ENCODE data around the gene SLC25A21. TPM values are rescaled to one million over a fixed set of nuclear protein-coding genes. Genes with fewer than 3 reads are reported as not detected.
A peak's percentile ranks its signal among the peaks of the same experiment; 100 is the strongest.

The SLC25A21 gene
- total and polyA plus RNA-seq, 4 experiments from 2014 or later = not detected

DNA sequence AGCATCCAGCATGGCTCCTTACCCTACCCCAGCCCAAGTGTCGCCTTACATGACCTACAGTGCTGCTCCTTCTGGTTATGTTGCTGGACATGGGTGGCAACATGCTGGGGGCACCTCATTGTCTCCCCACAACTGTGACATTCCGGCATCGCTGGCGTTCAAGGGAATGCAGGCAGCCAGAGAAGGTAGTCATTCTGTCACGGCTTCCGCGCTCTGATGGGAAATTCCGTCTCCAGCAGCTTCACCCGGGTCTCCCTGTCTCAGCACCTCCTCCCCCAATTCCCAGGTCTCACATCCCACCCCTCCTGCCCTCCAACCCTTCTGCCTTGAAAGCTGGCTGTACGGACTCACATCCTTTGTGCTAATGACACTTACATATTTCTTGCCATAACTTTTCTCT is 496.2 kb downstream of the SLC25A21 start:
- no peaks in the 10 kb centered on the region for H3K36me3 ChIP-seq (ENCODE audit: insufficient read depth, low read length)
- Mint-ChIP-seq H3K27ac (no peak overlapping the region), H3K36me3 (no peaks in the 10 kb centered on the region), H3K27me3 (peaks cover 7 to 11% of the 10 kb centered on the region in 2 donors), H3K4me1 (no peaks in the 10 kb centered on the region), H3K4me3 (no peak overlapping the region), H3K9me3 (peaks cover 0 to 3% (median 2%) of the 10 kb centered on the region in 8 donors)
- no peak overlapping the region for H3K4me3 ChIP-seq (ENCODE audit: low read length in 2 of 2)
- DNase-seq = no peak
- H3K27me3 ChIP-seq (ENCODE audit: insufficient read depth, low read length) = no peaks in the 10 kb centered on the region
- no peaks in the 10 kb centered on the region for H3K4me1 ChIP-seq (ENCODE audit: insufficient read depth, low read length)
- no peak overlapping the region for H3K27ac ChIP-seq (ENCODE audit: low read depth, low read length)
- H3K9me3 ChIP-seq (ENCODE audit: control insufficient read depth in 1 of 2, low read length in 2 of 2) = no peaks in the 10 kb centered on the region
- POLR2A ChIA-PET (ENCODE audit: partially characterized antibody) = no interaction called here
- CTCF ChIA-PET (ENCODE audit: partially characterized antibody) = no interaction called here
- intact Hi-C loops (cut with micrococcal nuclease) = no loop called here

DNA sequence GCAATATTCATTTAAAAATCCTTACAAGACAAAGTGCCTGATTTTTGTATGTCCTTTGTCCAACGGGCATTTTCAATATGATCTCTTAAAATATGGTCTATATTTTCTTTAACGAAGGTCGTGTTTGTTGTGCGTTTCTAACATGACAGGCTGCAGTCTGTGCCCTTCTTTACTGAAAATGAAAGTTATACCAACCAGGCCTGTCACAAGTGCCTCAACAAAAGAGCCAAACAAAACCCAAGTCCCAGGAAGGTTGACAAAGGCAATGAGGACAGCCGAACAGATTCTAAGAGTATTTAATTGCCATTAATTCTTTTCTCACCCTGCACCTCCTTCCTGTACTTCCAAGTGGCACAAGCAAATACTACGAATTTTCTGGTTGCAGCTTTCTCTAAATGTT is 496.8 kb downstream of the SLC25A21 start:
- intact Hi-C loops (cut with micrococcal nuclease) = no loop called here
- Mint-ChIP-seq H3K4me3 (no peak overlapping the region), H3K4me1 (no peaks in the 10 kb centered on the region), H3K27me3 (peaks cover 7 to 10% of the 10 kb centered on the region in 2 donors), H3K36me3 (no peaks in the 10 kb centered on the region), H3K27ac (no peak overlapping the region), H3K9me3 (peaks cover 0 to 4% (median 2%) of the 10 kb centered on the region in 8 donors)
- Histone ChIP-seq H3K27me3 (ENCODE audit: insufficient read depth, low read length) (no peaks in the 10 kb centered on the region), H3K9me3 (ENCODE audit: control insufficient read depth in 1 of 2, low read length in 2 of 2) (no peaks in the 10 kb centered on the region), H3K4me1 (ENCODE audit: insufficient read depth, low read length) (no peaks in the 10 kb centered on the region), H3K4me3 (ENCODE audit: low read length in 2 of 2) (no peak overlapping the region), H3K27ac (ENCODE audit: low read depth, low read length) (no peak overlapping the region), H3K36me3 (ENCODE audit: insufficient read depth, low read length) (no peaks in the 10 kb centered on the region)
- POLR2A ChIA-PET (ENCODE audit: partially characterized antibody) = no interaction called here
- no peak for DNase-seq
- CTCF ChIA-PET (ENCODE audit: partially characterized antibody) = no interaction called here

DNA sequence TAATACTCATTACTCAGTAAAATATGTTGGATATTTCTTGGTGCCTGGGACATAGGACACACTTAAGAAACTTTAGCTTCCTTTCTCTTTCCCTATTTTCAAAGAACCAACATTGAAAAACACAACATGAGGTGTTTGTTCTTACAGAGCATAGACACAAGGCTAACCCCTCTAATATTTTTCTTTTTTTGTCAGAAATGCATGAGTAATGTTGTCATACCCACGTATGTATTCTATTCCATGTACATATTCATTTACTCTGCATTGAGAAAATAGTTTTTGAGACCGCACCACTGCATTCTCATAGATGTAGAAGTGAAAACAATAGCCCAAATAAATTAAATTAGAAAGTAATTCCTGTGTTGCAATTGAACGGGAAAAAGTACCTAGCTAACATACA is 497.7 kb downstream of the SLC25A21 start:
- no peaks in the 10 kb centered on the region for H3K36me3 ChIP-seq (ENCODE audit: insufficient read depth, low read length)
- POLR2A ChIA-PET (ENCODE audit: partially characterized antibody) = no interaction called here

DNA sequence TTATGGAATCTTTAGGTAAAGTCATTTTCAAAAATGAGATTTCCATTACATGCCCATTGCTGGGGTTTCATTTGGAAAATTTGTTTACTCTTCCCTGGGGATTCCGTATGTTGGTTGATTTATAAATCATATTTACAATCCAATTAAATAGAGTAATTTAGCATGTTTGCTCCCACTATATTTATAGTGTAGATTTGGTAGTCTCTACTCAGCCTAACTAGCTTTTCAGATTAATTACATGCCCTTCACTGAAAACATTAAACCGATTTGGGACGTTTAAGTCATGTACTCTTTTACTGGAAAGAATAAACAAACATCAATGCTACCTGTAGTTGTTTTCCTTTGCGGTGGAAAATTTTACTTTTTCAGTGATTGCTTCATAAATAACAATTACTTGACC is 500.3 kb downstream of the SLC25A21 start:
- CTCF ChIA-PET (ENCODE audit: partially characterized antibody) = no interaction called here
- Mint-ChIP-seq H3K27ac (no peak overlapping the region), H3K4me1 (peaks cover 0 to 1% (median 0%) of the 10 kb centered on the region in 4 donors), H3K27me3 (peaks cover 11 to 15% of the 10 kb centered on the region in 2 donors), H3K36me3 (peaks cover 0 to 7% of the 10 kb centered on the region in 2 donors), H3K9me3 (peaks cover 0 to 12% (median 3%) of the 10 kb centered on the region in 8 donors), H3K4me3 (no peak overlapping the region)
- POLR2A ChIA-PET (ENCODE audit: partially characterized antibody) = no interaction called here
- Histone ChIP-seq H3K27ac (ENCODE audit: low read depth, low read length) (no peak overlapping the region), H3K4me3 (ENCODE audit: low read length in 2 of 2) (no peak overlapping the region), H3K9me3 (ENCODE audit: control insufficient read depth in 1 of 2, low read length in 2 of 2) (no peaks in the 10 kb centered on the region), H3K36me3 (ENCODE audit: insufficient read depth, low read length) (no peaks in the 10 kb centered on the region), H3K27me3 (ENCODE audit: insufficient read depth, low read length) (no peaks in the 10 kb centered on the region), H3K4me1 (ENCODE audit: insufficient read depth, low read length) (no peaks in the 10 kb centered on the region)
- intact Hi-C loops (cut with micrococcal nuclease) = no loop called here
- DNase-seq = no peak

More for the DNA sequence above, 497.7 kb downstream of the SLC25A21 start:
- intact Hi-C loops (cut with micrococcal nuclease) = no loop called here
- H3K36me3 Mint-ChIP-seq = no peaks in the 10 kb centered on the region
- no peak for DNase-seq
- H3K9me3 Mint-ChIP-seq = peaks cover 0 to 4% (median 2%) of the 10 kb centered on the region in 8 donors
- Histone ChIP-seq H3K27ac (ENCODE audit: low read depth, low read length) (no peak overlapping the region), H3K27me3 (ENCODE audit: insufficient read depth, low read length) (no peaks in the 10 kb centered on the region), H3K4me1 (ENCODE audit: insufficient read depth, low read length) (no peaks in the 10 kb centered on the region), H3K4me3 (ENCODE audit: low read length in 2 of 2) (no peak overlapping the region), H3K9me3 (ENCODE audit: control insufficient read depth in 1 of 2, low read length in 2 of 2) (no peaks in the 10 kb centered on the region)
- H3K4me1 Mint-ChIP-seq = no peaks in the 10 kb centered on the region
- no peak overlapping the region for H3K4me3 Mint-ChIP-seq
- CTCF ChIA-PET (ENCODE audit: partially characterized antibody) = no interaction called here
- no peak overlapping the region for H3K27ac Mint-ChIP-seq
- peaks cover 7 to 10% of the 10 kb centered on the region in 2 donors for H3K27me3 Mint-ChIP-seq

DNA sequence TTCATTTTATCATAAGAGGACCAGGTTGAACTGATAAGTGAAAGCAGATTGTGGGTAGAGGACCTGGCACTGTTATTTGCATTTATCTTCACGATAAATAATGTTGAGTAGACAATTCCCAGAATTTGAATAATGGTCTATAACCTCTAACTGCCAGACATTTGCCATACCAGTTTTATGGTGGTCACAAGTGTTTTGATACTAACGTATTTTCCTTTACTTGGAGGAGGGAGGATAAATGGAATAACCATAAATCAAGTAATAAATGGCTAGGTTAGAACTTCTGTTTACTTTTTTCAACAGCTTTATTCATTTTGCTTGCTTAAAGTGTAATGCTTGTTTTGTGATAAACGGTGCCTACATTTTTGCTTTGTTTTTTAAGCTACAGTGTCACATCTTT is 501.3 kb downstream of the SLC25A21 start:
- H3K27ac ChIP-seq (ENCODE audit: low read depth, low read length) = no peak overlapping the region
- H3K27me3 ChIP-seq (ENCODE audit: insufficient read depth, low read length) = no peaks in the 10 kb centered on the region
- H3K27me3 Mint-ChIP-seq = peaks cover 7 to 16% of the 10 kb centered on the region in 2 donors
- intact Hi-C loops (cut with micrococcal nuclease) = no loop called here
- peaks cover 0 to 13% (median 3%) of the 10 kb centered on the region in 8 donors for H3K9me3 Mint-ChIP-seq
- H3K4me3 ChIP-seq (ENCODE audit: low read length in 2 of 2) = no peak overlapping the region
- H3K36me3 Mint-ChIP-seq = peaks cover 0 to 8% of the 10 kb centered on the region in 2 donors
- H3K9me3 ChIP-seq (ENCODE audit: control insufficient read depth in 1 of 2, low read length in 2 of 2) = no peaks in the 10 kb centered on the region
- POLR2A ChIA-PET (ENCODE audit: partially characterized antibody) = no interaction called here
- no peak overlapping the region for H3K4me3 Mint-ChIP-seq
- DNase-seq = no peak
- H3K4me1 ChIP-seq (ENCODE audit: insufficient read depth, low read length) = no peaks in the 10 kb centered on the region
- no peak overlapping the region for H3K27ac Mint-ChIP-seq
- CTCF ChIA-PET (ENCODE audit: partially characterized antibody) = no interaction called here
- H3K36me3 ChIP-seq (ENCODE audit: insufficient read depth, low read length) = no peaks in the 10 kb centered on the region
- H3K4me1 Mint-ChIP-seq = peaks cover 0 to 2% (median 0%) of the 10 kb centered on the region in 4 donors

DNA sequence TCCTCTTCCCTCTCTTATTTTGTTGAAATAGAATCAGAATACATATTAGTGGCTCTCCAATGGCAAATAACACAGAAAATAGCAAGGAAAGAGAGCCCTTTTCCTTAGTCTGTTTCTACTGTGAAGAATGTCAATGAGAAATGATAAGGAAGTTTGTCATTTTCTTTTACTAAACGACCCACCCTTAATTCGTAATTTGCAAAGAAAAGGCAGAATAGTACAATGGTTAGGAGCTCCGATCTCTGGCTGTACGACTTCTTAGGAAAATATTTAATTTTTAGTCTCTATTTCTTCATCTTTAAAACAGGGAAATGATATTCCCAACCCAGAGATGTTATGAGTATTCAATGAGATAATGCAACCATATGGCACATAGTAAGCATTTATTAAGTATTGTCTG is 504.7 kb downstream of the SLC25A21 start:
- H3K27me3 Mint-ChIP-seq = peaks cover 31 to 42% of the 10 kb centered on the region in 2 donors
- CTCF ChIA-PET (ENCODE audit: partially characterized antibody) = no interaction called here

DNA sequence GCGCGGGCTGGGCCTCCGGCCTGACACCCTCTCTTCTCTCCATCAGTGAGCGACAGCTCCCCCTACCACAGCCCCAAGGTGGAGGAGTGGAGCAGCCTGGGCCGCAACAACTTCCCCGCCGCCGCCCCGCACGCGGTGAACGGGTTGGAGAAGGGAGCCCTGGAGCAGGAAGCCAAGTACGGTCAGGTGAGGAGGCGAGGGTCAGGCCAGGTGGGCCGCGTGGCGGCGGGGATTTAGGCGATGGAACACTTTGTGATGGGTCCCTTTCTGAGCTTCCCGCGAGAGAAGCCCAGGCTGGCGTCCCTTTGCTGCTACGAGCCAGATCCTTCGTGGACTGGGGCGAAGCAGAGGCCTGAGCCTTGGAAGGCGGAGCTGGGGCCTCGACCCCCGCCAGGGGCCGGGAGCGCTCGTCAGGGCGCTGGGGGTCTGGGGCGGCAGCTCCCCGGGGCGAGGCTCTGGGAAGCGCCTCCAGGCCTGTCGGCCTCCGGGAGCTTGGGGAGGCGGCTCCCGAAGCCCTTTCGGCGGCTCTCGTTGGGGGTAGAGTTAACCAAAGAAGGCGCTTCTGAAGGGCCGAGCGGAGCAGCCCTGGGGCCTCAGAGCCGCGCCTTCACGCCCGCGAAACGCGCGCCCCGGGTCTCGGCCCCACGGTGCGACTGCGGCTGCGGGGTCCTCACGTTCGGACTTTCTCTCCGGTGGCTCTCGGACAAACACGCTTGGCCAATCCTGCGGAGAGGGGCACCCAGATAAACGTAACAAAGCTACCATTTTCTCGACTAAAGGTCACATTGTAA is 505.8 kb downstream of the SLC25A21 start:
- peaks cover 13 to 36% (median 23%) of the 10 kb centered on the region in 4 donors for H3K4me1 Mint-ChIP-seq
- no peak overlapping the region for H3K27ac ChIP-seq (ENCODE audit: low read depth, low read length)
- peaks cover 0 to 8% of the 10 kb centered on the region in 2 donors for H3K36me3 Mint-ChIP-seq
- peaks cover 20% of the 10 kb centered on the region for H3K27me3 ChIP-seq (ENCODE audit: insufficient read depth, low read length)
- H3K27ac Mint-ChIP-seq = no peak overlapping the region
- H3K4me1 ChIP-seq (ENCODE audit: insufficient read depth, low read length) = peaks cover 22% of the 10 kb centered on the region
- peak overlapping the region in 1 of 8 donors; percentile 17 for H3K4me3 Mint-ChIP-seq
- CTCF ChIA-PET (ENCODE audit: partially characterized antibody) = no interaction called here
- H3K9me3 ChIP-seq (ENCODE audit: control insufficient read depth in 1 of 2, low read length in 2 of 2) = no peaks in the 10 kb centered on the region
- intact Hi-C loops (cut with micrococcal nuclease) = no loop called here
- POLR2A ChIA-PET (ENCODE audit: partially characterized antibody) = no interaction called here
- no peak for DNase-seq
- peaks cover 39 to 48% of the 10 kb centered on the region in 2 donors for H3K27me3 Mint-ChIP-seq
- no peaks in the 10 kb centered on the region for H3K36me3 ChIP-seq (ENCODE audit: insufficient read depth, low read length)
- H3K4me3 ChIP-seq (ENCODE audit: low read length in 2 of 2) = no peak overlapping the region
- H3K9me3 Mint-ChIP-seq = peaks cover 0 to 22% (median 8%) of the 10 kb centered on the region in 8 donors

More for the DNA sequence above, 504.7 kb downstream of the SLC25A21 start:
- intact Hi-C loops (cut with micrococcal nuclease) = no loop called here
- H3K9me3 Mint-ChIP-seq = peaks cover 0 to 22% (median 8%) of the 10 kb centered on the region in 8 donors
- DNase-seq = no peak
- no peak overlapping the region for H3K4me3 Mint-ChIP-seq
- Histone ChIP-seq H3K27me3 (ENCODE audit: insufficient read depth, low read length) (peaks cover 14% of the 10 kb centered on the region), H3K36me3 (ENCODE audit: insufficient read depth, low read length) (no peaks in the 10 kb centered on the region), H3K27ac (ENCODE audit: low read depth, low read length) (no peak overlapping the region), H3K4me1 (ENCODE audit: insufficient read depth, low read length) (peaks cover 17% of the 10 kb centered on the region), H3K9me3 (ENCODE audit: control insufficient read depth in 1 of 2, low read length in 2 of 2) (no peaks in the 10 kb centered on the region), H3K4me3 (ENCODE audit: low read length in 2 of 2) (no peak overlapping the region)
- H3K4me1 Mint-ChIP-seq = peaks cover 10 to 27% (median 16%) of the 10 kb centered on the region in 4 donors
- peaks cover 0 to 8% of the 10 kb centered on the region in 2 donors for H3K36me3 Mint-ChIP-seq
- POLR2A ChIA-PET (ENCODE audit: partially characterized antibody) = no interaction called here
- no peak overlapping the region for H3K27ac Mint-ChIP-seq
